ENCODE results near the gene CHD9.

DNA sequence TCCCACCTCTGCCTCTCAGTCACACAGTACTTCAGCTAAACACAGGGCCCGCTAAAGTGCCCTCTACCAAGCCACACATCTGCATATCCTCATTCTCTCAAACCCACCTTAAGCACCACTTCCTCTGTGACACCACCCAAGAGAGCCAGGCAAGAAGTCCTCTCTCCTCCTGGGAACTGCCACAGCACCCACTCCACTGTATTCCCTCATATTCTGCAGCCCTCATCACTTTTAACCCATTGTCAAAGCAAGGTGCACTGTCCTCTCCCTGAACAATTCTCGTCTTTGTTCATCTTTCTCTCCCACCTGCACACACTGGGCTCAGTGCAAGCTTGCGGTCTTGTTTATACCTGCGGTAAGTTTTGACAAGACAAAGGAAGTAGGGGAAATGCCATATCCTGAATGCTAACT, 13.6 kb downstream of the CHD9 start:
- no peak for TF ChIP-seq CTCF (conservative IDR thresholded peaks at IDR 0.05)
- TF ChIP-seq ZFX (IDR thresholded peaks at IDR 0.05), result no peak

Data from C4-2B (cell line).